ENCODE measurements around the gene SRPK3.
A peak's percentile ranks its signal among the peaks of the same experiment; 100 is the strongest.

SRPK3 gene

DNA sequence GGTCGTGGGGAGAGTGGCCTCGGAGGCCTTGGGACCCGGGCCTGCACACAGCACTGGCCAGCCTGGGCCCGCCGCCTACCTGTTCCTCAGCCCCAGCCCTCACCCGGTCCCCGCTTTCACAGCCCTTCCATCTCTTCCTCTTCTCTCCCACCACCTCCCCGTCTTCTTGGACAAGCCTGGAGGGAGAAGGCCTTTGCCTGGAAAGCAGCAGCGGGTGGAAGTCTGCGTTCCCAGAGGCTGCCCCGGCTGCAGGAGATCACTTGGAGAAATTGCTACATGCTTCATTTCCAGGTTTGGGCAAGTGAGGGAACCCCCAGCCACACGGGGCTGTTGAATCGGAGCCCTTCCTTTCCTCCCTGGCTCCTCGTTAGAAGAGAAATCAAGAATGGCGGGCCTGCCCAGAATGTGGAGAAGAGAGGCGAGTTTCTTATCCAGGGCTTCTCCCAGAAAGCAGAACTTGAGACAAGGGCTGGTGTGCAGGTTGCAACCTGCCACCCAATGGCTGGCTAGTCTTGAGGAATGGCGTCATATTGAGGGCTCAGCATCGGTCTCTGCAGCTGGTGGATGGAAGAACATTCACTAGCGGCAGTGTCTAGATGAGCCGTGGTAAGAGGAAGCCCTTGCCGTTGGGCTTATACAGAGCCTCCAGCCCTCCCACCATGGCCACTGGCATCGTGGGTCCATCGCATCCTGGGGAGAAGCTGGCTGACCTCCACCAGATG is 50.7 kb downstream of the SRPK3 start:
- DNase-seq (ENCODE audit: low read depth, low spot score): no peak
- Histone ChIP-seq H3K9ac (ENCODE audit: insufficient read length, low read depth) (peak overlapping the region; percentile 42), H3K4me1 (ENCODE audit: insufficient read depth, insufficient read length) (no peaks in the 10 kb centered on the region)

DNA sequence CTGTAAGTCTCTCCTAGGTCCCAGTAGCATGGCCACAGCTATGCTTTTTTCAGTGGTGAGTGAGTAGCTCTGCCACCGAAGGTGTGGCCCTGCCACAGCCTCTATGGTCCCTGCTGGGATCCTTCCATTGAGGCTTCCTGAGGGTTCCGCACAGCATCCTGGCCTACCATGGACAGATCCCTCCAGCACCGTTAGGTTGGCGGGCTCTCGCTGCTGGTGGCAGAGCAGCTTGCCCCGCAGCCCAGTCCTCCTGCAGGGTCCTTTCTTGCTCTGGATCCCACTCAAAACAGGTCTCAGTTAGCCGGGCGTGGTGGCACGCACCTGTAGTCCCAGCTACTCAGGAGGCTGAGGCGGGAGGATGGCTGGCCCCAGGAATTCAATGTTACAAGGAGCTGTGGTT is 51.9 kb downstream of the SRPK3 start:
- H3K27me3 ChIP-seq (ENCODE audit: insufficient read depth, insufficient read length): peaks cover 10% of the 10 kb centered on the region
- TF ChIP-seq ZNF274 (IDR thresholded peaks at IDR 0.05; ENCODE audit: low read depth, low read length) (no peak), SUZ12 (IDR thresholded peaks at IDR 0.05; ENCODE audit: extremely low read depth, insufficient read depth, insufficient read length) (no peak), YY1 (IDR thresholded peaks at IDR 0.05; ENCODE audit: insufficient read depth, insufficient read length) (no peak)
- H3K36me3 ChIP-seq (ENCODE audit: insufficient read depth, insufficient read length, low read length): no peaks in the 10 kb centered on the region

More for the DNA sequence above, 50.7 kb downstream of the SRPK3 start:
- Histone ChIP-seq H3K27me3 (ENCODE audit: insufficient read depth, insufficient read length) (peaks cover 10% of the 10 kb centered on the region), H3K36me3 (ENCODE audit: insufficient read depth, insufficient read length, low read length) (no peaks in the 10 kb centered on the region), H3K9me3 (ENCODE audit: insufficient read depth, low read length) (no peaks in the 10 kb centered on the region), H3K4me3 (ENCODE audit: insufficient read length, low read depth) (no peak overlapping the region)
- TF ChIP-seq ZNF274 (IDR thresholded peaks at IDR 0.05; ENCODE audit: low read depth, low read length) (no peak), SUZ12 (IDR thresholded peaks at IDR 0.05; ENCODE audit: extremely low read depth, insufficient read depth, insufficient read length) (no peak), YY1 (IDR thresholded peaks at IDR 0.05; ENCODE audit: insufficient read depth, insufficient read length) (no peak)

More for the DNA sequence above, 51.9 kb downstream of the SRPK3 start:
- DNase-seq (ENCODE audit: low read depth, low spot score): no peak
- H3K4me3 ChIP-seq (ENCODE audit: insufficient read length, low read depth): no peak overlapping the region
- H3K4me1 ChIP-seq (ENCODE audit: insufficient read depth, insufficient read length): no peaks in the 10 kb centered on the region
- no peaks in the 10 kb centered on the region for H3K9me3 ChIP-seq (ENCODE audit: insufficient read depth, low read length)
- no peak overlapping the region for H3K9ac ChIP-seq (ENCODE audit: insufficient read length, low read depth)

Data from NT2/D1 (cell line).